ENCODE data around the gene HIVEP2. TPM values are rescaled to one million over a fixed set of nuclear protein-coding genes. Genes with fewer than 3 reads are reported as not detected.

HIVEP2 gene
- total and polyA plus RNA-seq, 2 of the 4 experiments (the other 2 are of a cell fraction) = 4.3 to 11.3 TPM

GRCh38 chr6:142886431-142887170 is 58.4 kb downstream of the HIVEP2 start:
- Histone ChIP-seq H3K4me3 (ENCODE audit: insufficient read depth, low read depth, low read length) (no peak overlapping the region), H2BK120ac (ENCODE audit: low read depth, low read length) (peak overlapping the region; percentile 79), H4K5ac (ENCODE audit: low read depth, low read length) (no peak overlapping the region; the same call in 1 of the 2 replicates), H4K91ac (ENCODE audit: insufficient read depth, low read depth, low read length) (no peak overlapping the region), H3K36me3 (ENCODE audit: control insufficient read depth, insufficient read depth, low read length) (no peaks in the 10 kb centered on the region), H3K14ac (replicated peaks; ENCODE audit: low read depth, low read length) (peak overlapping the region; percentile 59; the same call in 1 of the 2 replicates), H3K18ac (ENCODE audit: low read depth, low read length) (peak overlapping the region; percentile 53; the same call in 1 of the 2 replicates), H3K4ac (ENCODE audit: low read depth, low read length) (peak overlapping the region; percentile 54; the same call in 1 of the 2 replicates), H3K4me2 (ENCODE audit: low read depth, low read length) (no peak overlapping the region; the same call in 1 of the 2 replicates), H2AK5ac (ENCODE audit: low read depth, low read length) (peak overlapping the region; percentile 52; the same call in 1 of the 2 replicates), H3K23ac (ENCODE audit: low read depth, low read length) (peak overlapping the region; percentile 81; the same call in 1 of the 2 replicates), H2AFZ (replicated peaks; ENCODE audit: low read length, poor library complexity) (no peak overlapping the region), H3K9me3 (ENCODE audit: control insufficient read depth, insufficient read depth, low read length) (no peaks in the 10 kb centered on the region), H4K20me1 (ENCODE audit: insufficient read depth, low read length) (no peaks in the 10 kb centered on the region), H2AK9ac (replicated peaks; ENCODE audit: low read depth, low read length, poor library complexity) (no peak overlapping the region), H3K4me1 (ENCODE audit: control insufficient read depth, insufficient read depth, low read length) (peaks cover 10% of the 10 kb centered on the region), H3K79me1 (ENCODE audit: low read depth in 1 of 2, low read length in 2 of 2) (peaks cover 29 to 61% of the 10 kb centered on the region in 2 experiments), H3K56ac (ENCODE audit: extremely low read depth, insufficient read depth, low read length) (no peak overlapping the region), H4K8ac (ENCODE audit: low read depth in 2 of 2, low read length in 2 of 2) (peak overlapping the region in 1 of 2 experiments; percentile 44; a peak in 1 of 4 replicates), H3K9me1 (ENCODE audit: insufficient read depth, low read length) (peaks cover under 1% of the 10 kb centered on the region; the same call in 1 of the 2 replicates), H3K27ac (ENCODE audit: insufficient read depth, low read length) (no peak overlapping the region), H3K9ac (ENCODE audit: low read depth, low read length) (no peak overlapping the region), H3K27me3 (ENCODE audit: control insufficient read depth, insufficient read depth, low read length) (no peaks in the 10 kb centered on the region), H2BK20ac (ENCODE audit: low read depth, low read length) (peak overlapping the region; percentile 81), H2BK5ac (ENCODE audit: low read depth, low read length, poor library complexity, severe bottlenecking) (peak overlapping the region; percentile 87), H2BK15ac (ENCODE audit: low read depth, low read length) (no peak overlapping the region; the same call in 2 of the 3 replicates)
- CTCF ChIA-PET = no interaction called here
- peak; percentile 69 for DNase-seq
- intact Hi-C loops (cut with micrococcal nuclease) (loop anchor here (5.0 kb wide), 2 partner anchors 194 to 541 kb away; no protein-coding TSS in a partner anchor), in situ Hi-C loops (cut with MboI; ENCODE audit: low sequenced_read_pairs) (no loop called here), dilution Hi-C loops (cut with HindIII; ENCODE audit: low sequenced_read_pairs, unreplicated experiment) (no loop called here)
- BruUV-seq (replicated peaks) = no TSS peak
- ATAC-seq (ENCODE audit: low read depth) = peak; percentile 43
- TF ChIP-seq CTCF (conservative IDR thresholded peaks at IDR 0.05; ENCODE audit: low read depth, low read length) (peak; percentile 43), RAD21 (IDR thresholded peaks at IDR 0.05; ENCODE audit: low read length) (peak; percentile 43), SMC3 (IDR thresholded peaks at IDR 0.05; ENCODE audit: low read depth, low read length) (peak; percentile 29), FOS (IDR thresholded peaks at IDR 0.05; ENCODE audit: low read depth, low read length) (no peak), CHD1 (IDR thresholded peaks at IDR 0.05; ENCODE audit: low read depth, low read length) (no peak), MAFK (IDR thresholded peaks at IDR 0.05; ENCODE audit: low read depth, low read length) (0 out of 2 replicates have a peak, but pooled peaks have one; percentile 11), BHLHE40 (IDR thresholded peaks at IDR 0.05; ENCODE audit: low read depth, low read length) (peak; percentile 58)
- POLR2A ChIA-PET (ENCODE audit: unreplicated experiment) = no interaction called here
- no CpG with 5 or more reads among the region's 4 CpGs for WGBS, 2 experiments (ENCODE audit: extremely low coverage in 2 of 2, insufficient read length in 1 of 2)
